H1 (cell line): ENCODE results near the gene NR2C2AP. TPM values are rescaled to one million over a fixed set of nuclear protein-coding genes. Genes with fewer than 3 reads are reported as not detected.

Experiments used
- BACH1 ChIP-seq: IDR thresholded peaks from 2 replicates; pipeline ENCODE4 v1.6.1; 2012; ENCODE audit warnings: low read length, improper control_type of control experiment
- SUZ12 ChIP-seq: fragments of 200-600 bp; sonication (generic); IDR thresholded peaks from 2 replicates; pipeline ENCODE4 v1.6.1; 2012; ENCODE audit warnings: mild to moderate bottlenecking, inconsistent platforms, low read length, moderate library complexity, mixed read lengths
- YY1 ChIP-seq: IDR thresholded peaks from 2 replicates; pipeline ENCODE4 v1.6.1; 2011; ENCODE audit warnings: low read depth, mild to moderate bottlenecking, low read length
- polyA plus RNA-seq, 7 experiments: library from polyadenylated mRNA; depleted of rRNA in 3 of 7; stranded (reverse) in 5 of 7; unstranded in 2 of 7; fragments of >200 nt in 5 of 7; fragments of 200-250 nt in 2 of 7; gene quantifications; 1 replicate in 5 of 7; 2 replicates in 1 of 7; 4 replicates in 1 of 7; pipeline versions ENCODE4 v1.2.1 to v1.2.3, GENCODE V29; 2011 to 2013; ENCODE audit warnings: missing spikeins in 2 of 7, mixed read lengths in 2 of 7
- total RNA-seq: library from RNA; stranded (reverse); fragmentation: NEBNext Ultra II Directional; extraction: Animal tissue kit (Norgen Biotek cat#: 25700); gene quantifications from 2 replicates; pipeline ENCODE4 v1.2.1, GENCODE V29; 2021
- TF ChIP-seq, protein P1 (sequence below): fragments of 300-600 bp; sonication (generic); IDR thresholded peaks from 2 replicates; pipeline ENCODE4 v1.7.1; 2012; ENCODE audit warnings: low read length, moderate library complexity, mild to moderate bottlenecking, inconsistent platforms; ENCODE audit not compliant: insufficient replicate concordance

The NR2C2AP gene
- total and polyA plus RNA-seq, 2 of the 8 experiments (the other 6 are each of a cell fraction or from before 2014, with no cell fraction given) = 16.4 to 20.5 TPM

GRCh38 chr19:19223060-19223459 is 19.8 kb upstream of the NR2C2AP start (continued):
- TF ChIP-seq, protein P1, sequence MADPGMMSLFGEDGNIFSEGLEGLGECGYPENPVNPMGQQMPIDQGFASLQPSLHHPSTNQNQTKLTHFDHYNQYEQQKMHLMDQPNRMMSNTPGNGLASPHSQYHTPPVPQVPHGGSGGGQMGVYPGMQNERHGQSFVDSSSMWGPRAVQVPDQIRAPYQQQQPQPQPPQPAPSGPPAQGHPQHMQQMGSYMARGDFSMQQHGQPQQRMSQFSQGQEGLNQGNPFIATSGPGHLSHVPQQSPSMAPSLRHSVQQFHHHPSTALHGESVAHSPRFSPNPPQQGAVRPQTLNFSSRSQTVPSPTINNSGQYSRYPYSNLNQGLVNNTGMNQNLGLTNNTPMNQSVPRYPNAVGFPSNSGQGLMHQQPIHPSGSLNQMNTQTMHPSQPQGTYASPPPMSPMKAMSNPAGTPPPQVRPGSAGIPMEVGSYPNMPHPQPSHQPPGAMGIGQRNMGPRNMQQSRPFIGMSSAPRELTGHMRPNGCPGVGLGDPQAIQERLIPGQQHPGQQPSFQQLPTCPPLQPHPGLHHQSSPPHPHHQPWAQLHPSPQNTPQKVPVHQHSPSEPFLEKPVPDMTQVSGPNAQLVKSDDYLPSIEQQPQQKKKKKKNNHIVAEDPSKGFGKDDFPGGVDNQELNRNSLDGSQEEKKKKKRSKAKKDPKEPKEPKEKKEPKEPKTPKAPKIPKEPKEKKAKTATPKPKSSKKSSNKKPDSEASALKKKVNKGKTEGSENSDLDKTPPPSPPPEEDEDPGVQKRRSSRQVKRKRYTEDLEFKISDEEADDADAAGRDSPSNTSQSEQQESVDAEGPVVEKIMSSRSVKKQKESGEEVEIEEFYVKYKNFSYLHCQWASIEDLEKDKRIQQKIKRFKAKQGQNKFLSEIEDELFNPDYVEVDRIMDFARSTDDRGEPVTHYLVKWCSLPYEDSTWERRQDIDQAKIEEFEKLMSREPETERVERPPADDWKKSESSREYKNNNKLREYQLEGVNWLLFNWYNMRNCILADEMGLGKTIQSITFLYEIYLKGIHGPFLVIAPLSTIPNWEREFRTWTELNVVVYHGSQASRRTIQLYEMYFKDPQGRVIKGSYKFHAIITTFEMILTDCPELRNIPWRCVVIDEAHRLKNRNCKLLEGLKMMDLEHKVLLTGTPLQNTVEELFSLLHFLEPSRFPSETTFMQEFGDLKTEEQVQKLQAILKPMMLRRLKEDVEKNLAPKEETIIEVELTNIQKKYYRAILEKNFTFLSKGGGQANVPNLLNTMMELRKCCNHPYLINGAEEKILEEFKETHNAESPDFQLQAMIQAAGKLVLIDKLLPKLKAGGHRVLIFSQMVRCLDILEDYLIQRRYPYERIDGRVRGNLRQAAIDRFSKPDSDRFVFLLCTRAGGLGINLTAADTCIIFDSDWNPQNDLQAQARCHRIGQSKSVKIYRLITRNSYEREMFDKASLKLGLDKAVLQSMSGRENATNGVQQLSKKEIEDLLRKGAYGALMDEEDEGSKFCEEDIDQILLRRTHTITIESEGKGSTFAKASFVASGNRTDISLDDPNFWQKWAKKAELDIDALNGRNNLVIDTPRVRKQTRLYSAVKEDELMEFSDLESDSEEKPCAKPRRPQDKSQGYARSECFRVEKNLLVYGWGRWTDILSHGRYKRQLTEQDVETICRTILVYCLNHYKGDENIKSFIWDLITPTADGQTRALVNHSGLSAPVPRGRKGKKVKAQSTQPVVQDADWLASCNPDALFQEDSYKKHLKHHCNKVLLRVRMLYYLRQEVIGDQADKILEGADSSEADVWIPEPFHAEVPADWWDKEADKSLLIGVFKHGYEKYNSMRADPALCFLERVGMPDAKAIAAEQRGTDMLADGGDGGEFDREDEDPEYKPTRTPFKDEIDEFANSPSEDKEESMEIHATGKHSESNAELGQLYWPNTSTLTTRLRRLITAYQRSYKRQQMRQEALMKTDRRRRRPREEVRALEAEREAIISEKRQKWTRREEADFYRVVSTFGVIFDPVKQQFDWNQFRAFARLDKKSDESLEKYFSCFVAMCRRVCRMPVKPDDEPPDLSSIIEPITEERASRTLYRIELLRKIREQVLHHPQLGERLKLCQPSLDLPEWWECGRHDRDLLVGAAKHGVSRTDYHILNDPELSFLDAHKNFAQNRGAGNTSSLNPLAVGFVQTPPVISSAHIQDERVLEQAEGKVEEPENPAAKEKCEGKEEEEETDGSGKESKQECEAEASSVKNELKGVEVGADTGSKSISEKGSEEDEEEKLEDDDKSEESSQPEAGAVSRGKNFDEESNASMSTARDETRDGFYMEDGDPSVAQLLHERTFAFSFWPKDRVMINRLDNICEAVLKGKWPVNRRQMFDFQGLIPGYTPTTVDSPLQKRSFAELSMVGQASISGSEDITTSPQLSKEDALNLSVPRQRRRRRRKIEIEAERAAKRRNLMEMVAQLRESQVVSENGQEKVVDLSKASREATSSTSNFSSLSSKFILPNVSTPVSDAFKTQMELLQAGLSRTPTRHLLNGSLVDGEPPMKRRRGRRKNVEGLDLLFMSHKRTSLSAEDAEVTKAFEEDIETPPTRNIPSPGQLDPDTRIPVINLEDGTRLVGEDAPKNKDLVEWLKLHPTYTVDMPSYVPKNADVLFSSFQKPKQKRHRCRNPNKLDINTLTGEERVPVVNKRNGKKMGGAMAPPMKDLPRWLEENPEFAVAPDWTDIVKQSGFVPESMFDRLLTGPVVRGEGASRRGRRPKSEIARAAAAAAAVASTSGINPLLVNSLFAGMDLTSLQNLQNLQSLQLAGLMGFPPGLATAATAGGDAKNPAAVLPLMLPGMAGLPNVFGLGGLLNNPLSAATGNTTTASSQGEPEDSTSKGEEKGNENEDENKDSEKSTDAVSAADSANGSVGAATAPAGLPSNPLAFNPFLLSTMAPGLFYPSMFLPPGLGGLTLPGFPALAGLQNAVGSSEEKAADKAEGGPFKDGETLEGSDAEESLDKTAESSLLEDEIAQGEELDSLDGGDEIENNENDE = no peak
- TF ChIP-seq BACH1 = no peak
- TF ChIP-seq SUZ12 = no peak
- no peak for TF ChIP-seq YY1
- TF ChIP-seq, all 59 proteins: peak for 0
